HG03432 (cell line): ENCODE results near the gene NTRK1.

Experiments
- ATAC-seq: cut with Tn5 transposase; IDR thresholded peaks from one replicate; pipeline ENCODE4 v1.9.1; 2021; ENCODE audit warnings: mild to moderate bottlenecking, moderate library complexity; ENCODE audit not compliant: unreplicated experiment

The NTRK1 gene

DNA sequence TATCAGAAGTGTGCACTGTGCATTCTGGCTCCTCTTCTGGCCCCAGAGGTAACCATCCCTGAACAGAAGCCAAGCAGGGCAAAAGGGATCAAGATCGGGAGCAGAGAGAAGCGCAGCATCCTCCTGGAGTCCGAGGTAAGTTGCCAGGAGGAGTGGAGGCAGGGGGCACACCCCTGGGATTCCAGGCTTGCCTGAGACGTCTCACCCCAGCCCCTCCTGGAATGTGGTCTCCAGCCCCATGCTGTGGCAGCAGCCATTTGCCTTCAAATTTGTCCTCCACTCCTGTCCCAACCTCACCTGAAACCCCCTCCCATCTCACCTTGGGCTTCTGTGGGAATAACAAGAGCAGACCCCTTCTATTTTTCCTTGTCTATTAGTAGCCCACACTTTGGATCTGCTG lies 69.8 kb downstream of the NTRK1 start:
- ATAC-seq: no peak
